H1 (cell line): ENCODE results near the gene KPNA4. TPM values are rescaled to one million over a fixed set of nuclear protein-coding genes. Genes with fewer than 3 reads are reported as not detected.
"Not testable (repeated sequence)": the region's sequence is repeated elsewhere in the genome, so short reads cannot be mapped to it uniquely, and the experiment has no call there.

Source experiments
- CTCF ChIA-PET: fragments of 300-600 bp; sonication (Branson Sonifier 250); formaldehyde crosslinking; loops from one replicate; lab custom pipeline; 2021; ENCODE audit not compliant: partially characterized antibody; lab: Charles Lee
- POLR2A ChIA-PET: fragments of 300-600 bp; sonication (Branson Sonifier 250); formaldehyde crosslinking; loops from one replicate; lab custom pipeline; 2021; ENCODE audit warnings: inconsistent platforms; ENCODE audit not compliant: partially characterized antibody; lab: Charles Lee
- DNase-seq, 2 experiments: peaks; one replicate each; pipeline versions ENCODE4 v3.0.0 to v3.0.0-alpha.2; 2010 to 2022; ENCODE audit warnings: low spot score in 2 of 2, low read depth in 1 of 2, mixed read lengths in 1 of 2
- FAIRE-seq: peaks from 2 replicates; lab custom pipeline; 2011; peaks lifted over from hg19 to GRCh38; lab: Jason Lieb, UNC
- H2AFZ ChIP-seq: 2 replicates; pipeline ENCODE4 v1.8.1; 2012; ENCODE audit warnings: low read length, inconsistent platforms
- H2AK5ac ChIP-seq: 2 replicates; pipeline ENCODE4 v1.6.1; 2013; ENCODE audit warnings: low read depth, low read length
- H2BK120ac ChIP-seq: replicated peaks from 2 replicates; pipeline ENCODE3; 2013; ENCODE audit warnings: low read depth, low read length, inconsistent platforms
- H2BK12ac ChIP-seq: 2 replicates; pipeline ENCODE4 v1.6.1; 2013; ENCODE audit warnings: low read depth, low read length
- H2BK15ac ChIP-seq: 2 replicates; pipeline ENCODE4 v1.6.1; 2013; ENCODE audit warnings: low read length
- H2BK20ac ChIP-seq: 2 replicates; pipeline ENCODE4 v1.6.1; 2013; ENCODE audit warnings: low read length
- H2BK5ac ChIP-seq: 2 replicates; pipeline ENCODE4 v1.6.1; 2013; ENCODE audit warnings: low read depth, low read length
- H3K14ac ChIP-seq: 2 replicates; pipeline ENCODE4 v1.6.1; 2013; ENCODE audit warnings: inconsistent platforms; ENCODE audit not compliant: insufficient read length
- H3K18ac ChIP-seq: 2 replicates; pipeline ENCODE4 v1.6.1; 2013; ENCODE audit warnings: low read length; ENCODE audit errors: extremely low read depth
- H3K23ac ChIP-seq: 2 replicates; pipeline ENCODE4 v1.6.1; 2013; ENCODE audit warnings: inconsistent platforms; ENCODE audit not compliant: insufficient read length
- H3K23me2 ChIP-seq: 2 replicates; pipeline ENCODE4 v1.6.1; 2013; ENCODE audit warnings: low read depth, low read length
- H3K27ac ChIP-seq: 2 replicates; pipeline ENCODE4 v1.6.1; 2011; ENCODE audit warnings: low read depth, low read length, inconsistent platforms
- H3K27me3 ChIP-seq, 4 experiments: replicated peaks in 1 of 4; 1 replicate in 1 of 4; 2 replicates in 3 of 4; pipeline versions ENCODE4 v1.6.1 to v1.8.1; 2011 to 2013; ENCODE audit warnings: low read length in 3 of 4, mild to moderate bottlenecking in 3 of 4, inconsistent platforms in 2 of 4, mixed read lengths in 2 of 4, moderate library complexity in 1 of 4; ENCODE audit not compliant: control insufficient read depth in 3 of 4, insufficient read depth in 3 of 4; ENCODE audit errors: extremely low read depth in 1 of 4
- H3K36me3 ChIP-seq, 4 experiments: 2 replicates each; pipeline versions ENCODE4 v1.6.1 to v1.8.1; 2011 to 2013; ENCODE audit warnings: mild to moderate bottlenecking in 4 of 4, low read length in 3 of 4, moderate library complexity in 2 of 4, control low read depth in 1 of 4, inconsistent platforms in 1 of 4; ENCODE audit not compliant: insufficient read depth in 4 of 4, control insufficient read depth in 2 of 4
- H3K4ac ChIP-seq: replicated peaks from 2 replicates; pipeline ENCODE3; 2013; ENCODE audit warnings: low read length, low read depth, mixed read lengths, inconsistent platforms; ENCODE audit not compliant: insufficient read length
- H3K4me1 ChIP-seq, 4 experiments: replicated peaks in 1 of 4; 1 replicate in 1 of 4; 2 replicates in 3 of 4; pipeline versions ENCODE4 v1.6.1 to v1.8.1; 2011 to 2013; ENCODE audit warnings: low read length in 3 of 4, inconsistent platforms in 2 of 4, mixed read lengths in 1 of 4; ENCODE audit not compliant: insufficient read depth in 4 of 4, control insufficient read depth in 3 of 4
- H3K4me2 ChIP-seq, 2 experiments: 2 replicates each; pipeline versions ENCODE4 v1.6.1 to v1.8.1; 2011 to 2013; ENCODE audit warnings: low read depth in 2 of 2, low read length in 2 of 2, control low read depth in 1 of 2, inconsistent platforms in 1 of 2, mild to moderate bottlenecking in 1 of 2; ENCODE audit not compliant: insufficient read depth in 1 of 2
- H3K4me3 ChIP-seq, 4 experiments: fragments of 200-600, 300-600 bp in 1 of 4; sonication (generic), shearing (Covaris generic), sonication (Bioruptor Twin) in 1 of 4; 2 replicates each; pipeline versions ENCODE4 v1.5.1 to v1.8.1; 2011 to 2016; ENCODE audit warnings: low read length in 4 of 4, low read depth in 3 of 4, control low read depth in 2 of 4, inconsistent platforms in 2 of 4, mild to moderate bottlenecking in 2 of 4, mixed read lengths in 1 of 4, moderate library complexity in 1 of 4; ENCODE audit not compliant: insufficient read depth in 2 of 4; ENCODE audit errors: extremely low read depth in 1 of 4
- H3K56ac ChIP-seq: replicated peaks from 2 replicates; pipeline ENCODE3; 2013; ENCODE audit warnings: low read depth, mild to moderate bottlenecking, mixed read lengths, low read length, inconsistent platforms; ENCODE audit not compliant: insufficient read length
- H3K79me1 ChIP-seq: 2 replicates; pipeline ENCODE4 v1.6.1; 2013; ENCODE audit warnings: low read depth, low read length, control low read depth
- H3K79me2 ChIP-seq, 2 experiments: 2 replicates each; pipeline versions ENCODE4 v1.6.1 to v1.8.1; 2012 to 2013; ENCODE audit warnings: low read length in 2 of 2, mild to moderate bottlenecking in 2 of 2, inconsistent platforms in 1 of 2; ENCODE audit not compliant: insufficient read depth in 2 of 2, control insufficient read depth in 1 of 2
- H3K9ac ChIP-seq, 4 experiments: replicated peaks in 1 of 4; 1 replicate in 1 of 4; 2 replicates in 3 of 4; pipeline versions ENCODE4 v1.6.1 to v1.8.1; 2011 to 2013; ENCODE audit warnings: low read depth in 3 of 4, low read length in 3 of 4, control low read depth in 2 of 4, mild to moderate bottlenecking in 2 of 4, moderate library complexity in 2 of 4, inconsistent platforms in 1 of 4; ENCODE audit errors: extremely low read depth in 1 of 4
- H3K9me3 ChIP-seq, 2 experiments: 2 replicates each; pipeline versions ENCODE4 v1.6.1 to v1.8.1; 2012 to 2013; ENCODE audit warnings: mild to moderate bottlenecking in 2 of 2, moderate library complexity in 2 of 2, control low read depth in 1 of 2, inconsistent platforms in 1 of 2, low read depth in 1 of 2, low read length in 1 of 2, mixed read lengths in 1 of 2; ENCODE audit not compliant: insufficient read depth in 2 of 2
- H4K20me1 ChIP-seq, 2 experiments: replicated peaks in 1 of 2; 2 replicates each; pipeline versions ENCODE3 to v1.8.1; 2011 to 2013; ENCODE audit warnings: inconsistent platforms in 2 of 2, low read length in 2 of 2, mild to moderate bottlenecking in 1 of 2; ENCODE audit not compliant: insufficient read depth in 2 of 2, control insufficient read depth in 1 of 2
- H4K5ac ChIP-seq: 2 replicates; pipeline ENCODE4 v1.6.1; 2013; ENCODE audit warnings: low read length, low read depth, mixed read lengths, inconsistent platforms; ENCODE audit not compliant: insufficient read length
- H4K8ac ChIP-seq: 2 replicates; pipeline ENCODE4 v1.8.0; 2013; ENCODE audit warnings: mild to moderate bottlenecking, moderate library complexity, low read length, inconsistent platforms; ENCODE audit not compliant: insufficient read depth; ENCODE audit errors: extremely low read depth
- H4K91ac ChIP-seq: replicated peaks from 2 replicates; pipeline ENCODE3; 2013; ENCODE audit warnings: low read length, mixed read lengths, inconsistent platforms; ENCODE audit not compliant: insufficient read length
- WGBS, 2 experiments: shearing (Covaris generic) in 1 of 2; methylation state at CpG; one replicate each; pipeline versions ENCODE4 v1.1.6 to v1.1.7; 2013 to 2015; ENCODE audit warnings: low lambda C conversion rate in 2 of 2, mixed read lengths in 2 of 2, inconsistent platforms in 1 of 2, low coverage in 1 of 2, missing lambda C conversion rate in 1 of 2; ENCODE audit not compliant: insufficient replicate concordance in 2 of 2, insufficient coverage in 1 of 2, insufficient read length in 1 of 2; ENCODE audit errors: extremely low coverage in 1 of 2, missing lambda C conversion rate in 1 of 2; 5-methylcytosine and 5-hydroxymethylcytosine counted together
- polyA plus RNA-seq, 7 experiments: library from polyadenylated mRNA; depleted of rRNA in 3 of 7; stranded (reverse) in 5 of 7; unstranded in 2 of 7; fragments of >200 nt in 5 of 7; fragments of 200-250 nt in 2 of 7; gene quantifications; 1 replicate in 5 of 7; 2 replicates in 1 of 7; 4 replicates in 1 of 7; pipeline versions ENCODE4 v1.2.1 to v1.2.3, GENCODE V29; 2011 to 2013; ENCODE audit warnings: missing spikeins in 2 of 7, mixed read lengths in 2 of 7
- total RNA-seq: library from RNA; stranded (reverse); fragmentation: NEBNext Ultra II Directional; extraction: Animal tissue kit (Norgen Biotek cat#: 25700); gene quantifications from 2 replicates; pipeline ENCODE4 v1.2.1, GENCODE V29; 2021

KPNA4 gene
- total and polyA plus RNA-seq, 2 of the 8 experiments (the other 6 are each of a cell fraction or from before 2014, with no cell fraction given): 13.2 to 81.9 TPM

DNA sequence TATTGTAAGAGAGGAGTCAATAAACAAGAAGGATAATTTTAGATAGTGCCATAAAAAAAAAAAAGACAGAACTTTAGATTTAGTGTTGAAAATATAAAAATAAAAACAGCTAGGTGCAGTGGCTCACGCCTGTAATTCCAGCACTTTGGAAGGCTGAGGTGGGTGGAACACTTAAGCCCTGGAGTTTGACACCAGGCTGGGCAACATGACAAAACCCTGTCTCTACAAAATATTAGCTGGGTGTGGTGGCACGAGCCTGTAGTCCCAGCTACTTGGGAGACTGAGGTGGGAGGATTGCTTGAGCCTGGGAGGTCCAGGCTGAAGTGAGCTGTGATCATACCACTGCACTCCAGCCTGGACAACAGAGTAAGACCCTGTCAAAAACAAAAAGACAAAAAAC is 49.0 kb downstream of the KPNA4 start:
- H2AFZ ChIP-seq, H3K56ac ChIP-seq, POLR2A ChIA-PET, H4K5ac ChIP-seq, H3K4me3 ChIP-seq, H4K20me1 ChIP-seq, H2BK20ac ChIP-seq, H3K9me3 ChIP-seq, H2AK5ac ChIP-seq, H2BK5ac ChIP-seq, H2BK15ac ChIP-seq, H2BK120ac ChIP-seq, H3K79me1 ChIP-seq, H2BK12ac ChIP-seq, DNase-seq, H3K23me2 ChIP-seq, H3K4ac ChIP-seq, H4K91ac ChIP-seq, H3K79me2 ChIP-seq, H3K27me3 ChIP-seq, H3K4me2 ChIP-seq, H4K8ac ChIP-seq, H3K23ac ChIP-seq, H3K27ac ChIP-seq, H3K14ac ChIP-seq, H3K4me1 ChIP-seq, H3K9ac ChIP-seq, FAIRE-seq, H3K18ac ChIP-seq: not testable (repeated sequence)
- WGBS, 2 experiments: 82% methylated on average over 2 of the region's 2 CpGs; no CpG with 5 or more reads in 1 of the 2 experiments
- CTCF ChIA-PET: interaction anchor here (1.1 kb wide), 1 partner anchor 11 kb away, joined by 3 read pairs; no protein-coding TSS in a partner anchor
- H3K36me3 ChIP-seq: peaks cover 4 to 62% (median 28%) of the 10 kb centered on the region in 4 experiments; a peak in 7 of 8 replicates
